GOT3 (cell line): ENCODE measurements around the gene NDUFAF4.

Experiments used
- DNase-seq: peaks from one replicate; lab custom pipeline; 2025; ENCODE audit warnings: mixed read lengths; lab: John Stamatoyannopoulos, UW

The NDUFAF4 gene

DNA sequence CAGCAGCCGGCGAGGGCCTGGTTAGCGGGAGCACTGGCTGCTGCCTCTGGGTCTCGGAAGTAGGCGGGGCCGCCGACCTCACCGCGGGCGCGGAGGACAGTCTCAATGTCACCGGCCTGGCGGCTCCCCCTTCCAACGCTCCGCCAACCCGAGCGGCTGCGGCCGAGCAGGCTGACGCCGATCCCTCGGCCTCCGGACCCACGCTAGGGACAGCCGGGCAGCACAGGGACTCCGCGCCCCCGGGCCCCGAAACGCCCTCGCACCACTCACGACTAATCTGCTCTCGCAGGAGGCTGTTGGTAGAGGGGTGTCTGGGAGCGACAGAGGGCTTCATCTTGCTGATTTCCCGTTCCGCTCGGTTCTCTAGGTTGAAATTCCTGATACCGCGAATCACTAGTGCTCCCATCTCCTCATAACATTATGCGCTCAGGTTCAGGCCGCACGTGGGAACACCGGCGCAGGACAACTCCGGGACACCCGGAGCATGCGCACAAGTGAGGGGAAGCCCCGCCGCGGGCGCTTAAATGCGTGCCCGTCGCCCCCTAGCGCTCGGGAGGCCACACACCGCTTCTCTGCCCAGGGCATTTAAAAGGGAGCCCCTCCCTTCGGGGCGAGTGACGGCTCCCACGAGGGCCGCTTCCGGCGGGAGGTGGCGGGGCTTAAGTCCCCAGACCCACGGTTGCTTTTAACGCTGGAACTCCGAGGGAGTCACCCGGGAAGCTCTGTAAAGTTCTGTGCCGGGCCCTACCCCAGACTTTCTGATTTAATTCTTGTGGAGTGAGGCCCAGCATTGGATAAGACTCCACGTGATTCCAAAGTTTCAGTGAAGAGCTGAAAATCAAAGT, at the start of gene NDUFAF4:
NDUFAF4 (minus strand) TSS at position 496 of the 845 bp plus-strand sequence; CDS start at position 406, 90 bp downstream.
- DNase-seq, result peak; percentile 75

DNA sequence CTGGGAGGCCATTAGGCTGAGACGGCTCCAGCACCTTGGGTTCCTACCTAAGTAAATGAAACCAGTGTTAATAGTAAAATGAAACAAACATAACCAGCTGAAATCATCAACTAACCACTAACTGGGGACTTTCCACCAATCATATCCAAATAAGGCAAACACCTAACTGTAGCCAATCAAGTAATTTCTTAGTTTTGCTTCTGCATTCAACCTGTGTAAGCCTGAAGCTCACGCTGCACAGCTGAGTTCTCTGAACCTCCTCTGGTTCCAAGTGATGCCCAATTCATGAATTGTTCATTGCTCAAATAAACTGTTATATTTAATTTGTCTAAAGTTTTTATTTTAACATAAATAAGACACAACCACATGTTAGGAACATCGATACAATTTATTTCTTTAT, 49.4 kb upstream of the NDUFAF4 start:
- DNase-seq, result no peak

DNA sequence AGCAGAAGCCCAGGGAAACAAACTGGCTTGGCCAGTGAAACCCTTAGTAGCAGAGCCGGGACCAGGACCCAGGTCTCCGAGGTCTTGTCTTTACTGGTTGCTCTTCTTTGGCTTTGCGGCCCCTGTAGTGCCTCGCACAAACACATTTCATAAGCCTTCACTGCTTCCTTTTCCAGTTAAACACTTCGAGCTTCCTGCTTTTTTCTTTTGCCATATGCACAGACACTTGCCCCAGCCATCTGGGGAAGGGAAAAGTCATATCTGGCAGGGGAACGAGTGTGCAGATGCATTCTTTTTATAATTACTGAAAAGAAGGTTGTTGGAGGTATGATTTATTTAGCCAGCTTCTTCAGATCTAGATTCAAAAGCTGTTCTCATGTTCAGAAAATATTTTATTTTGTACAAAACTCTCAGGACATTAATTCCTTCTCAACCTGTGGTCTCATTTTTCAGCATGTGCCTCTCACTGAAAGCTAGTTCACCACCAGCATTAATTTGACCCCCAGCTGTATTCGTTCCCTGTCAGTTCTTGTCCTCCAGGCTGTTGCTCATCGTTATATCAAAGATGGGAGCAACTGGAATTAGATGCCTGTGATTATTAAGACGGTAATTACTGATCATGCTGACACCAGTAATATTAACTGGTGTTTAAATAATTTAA, 46.0 kb upstream of the NDUFAF4 start:
- DNase-seq, result no peak

DNA sequence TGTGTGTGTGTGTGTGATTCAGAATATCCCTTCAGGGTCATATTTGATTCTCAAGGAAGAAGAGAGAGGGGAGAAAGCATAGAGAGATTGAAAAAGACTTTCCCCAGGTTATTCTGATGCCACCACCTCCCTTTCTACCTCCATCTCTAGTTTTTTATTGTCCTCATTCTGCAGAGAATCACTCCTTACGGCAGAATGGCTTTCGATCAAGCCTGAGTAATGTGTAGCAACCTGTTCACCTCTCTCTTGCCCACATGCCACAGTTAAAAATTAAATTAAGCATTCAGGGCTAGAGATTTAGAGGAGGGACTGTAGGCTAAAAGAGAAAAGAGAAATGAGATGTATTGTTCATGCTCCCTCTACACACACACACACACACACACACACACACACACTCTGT, 45.0 kb upstream of the NDUFAF4 start:
- no peak for DNase-seq

GRCh38 chr6:96940322-96940721, 42.6 kb upstream of the NDUFAF4 start:
- no peak for DNase-seq

DNA sequence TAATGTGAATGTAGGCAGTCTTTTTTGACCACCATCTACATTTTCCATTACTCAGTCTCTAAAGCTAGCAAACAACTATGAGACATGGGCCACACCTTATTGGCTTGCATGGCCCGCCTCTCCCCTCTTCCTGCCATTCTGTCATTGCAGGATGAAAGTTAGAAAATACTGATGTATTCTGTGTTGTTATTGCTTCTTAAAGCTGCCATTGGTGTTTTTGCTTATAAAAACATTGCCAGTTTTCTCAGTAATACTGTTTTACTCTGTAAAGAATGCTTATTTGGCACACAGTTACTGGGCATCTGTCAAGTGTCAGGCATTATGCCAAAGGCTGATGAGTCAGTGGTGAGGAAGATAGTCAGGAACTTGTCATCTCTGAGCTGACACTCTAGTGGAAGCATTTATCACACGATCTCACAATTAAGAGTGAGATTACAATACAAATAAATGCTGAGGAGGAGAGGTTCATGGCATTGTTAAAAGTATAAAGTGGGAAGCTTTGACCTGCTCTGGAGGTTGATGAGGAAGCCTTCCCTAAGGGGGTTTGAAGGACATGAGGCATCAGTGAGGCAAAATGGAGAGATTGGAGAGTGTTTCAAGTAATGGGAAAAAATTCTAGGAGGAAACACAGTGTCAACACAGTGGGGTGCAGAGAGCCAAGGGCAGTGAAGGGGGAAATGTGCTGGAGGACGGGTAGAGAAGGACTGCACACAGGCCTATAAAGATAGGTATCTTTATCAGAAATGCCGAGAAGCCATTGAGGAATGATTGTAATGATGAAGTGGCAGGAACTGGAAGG, 41.5 kb upstream of the NDUFAF4 start:
- DNase-seq, result no peak

DNA sequence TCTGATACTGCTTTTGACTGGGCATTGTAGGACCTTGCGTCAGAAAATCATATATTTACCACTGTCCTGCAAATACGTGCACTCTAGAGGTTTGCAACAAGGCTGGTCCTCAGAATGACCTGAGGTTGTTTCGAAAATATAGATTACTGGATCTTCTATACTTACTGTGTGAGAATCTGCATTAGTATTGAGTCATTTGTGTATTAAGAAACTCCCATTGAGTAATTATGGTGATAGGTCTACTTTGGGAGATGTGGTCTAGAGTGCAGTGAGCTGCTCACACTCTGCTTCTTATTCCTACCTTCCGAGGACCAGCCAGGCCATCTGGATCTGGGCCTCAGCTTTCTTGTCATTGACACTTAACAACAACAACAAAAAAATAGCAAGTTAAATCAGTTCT, 36.4 kb upstream of the NDUFAF4 start:
- no peak for DNase-seq

DNA sequence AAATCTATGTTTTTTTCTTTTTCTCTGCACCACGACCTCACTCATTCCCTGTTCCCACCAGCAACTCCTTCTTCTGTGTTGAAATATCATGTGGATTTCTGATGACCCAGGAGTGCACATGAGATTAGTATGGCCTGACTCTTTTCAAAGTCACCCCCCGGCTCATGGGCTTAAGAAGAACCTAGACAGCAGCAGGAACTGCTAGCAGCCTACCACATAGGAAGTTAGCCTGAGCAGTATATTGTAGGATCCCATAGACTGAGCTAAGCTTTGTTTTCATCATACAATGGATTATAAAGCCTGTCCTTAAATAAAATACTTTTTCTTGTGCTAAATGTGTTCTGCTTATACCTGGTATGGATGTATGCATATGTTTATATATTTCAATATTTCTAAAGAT, 33.5 kb upstream of the NDUFAF4 start:
- DNase-seq, result no peak

DNA sequence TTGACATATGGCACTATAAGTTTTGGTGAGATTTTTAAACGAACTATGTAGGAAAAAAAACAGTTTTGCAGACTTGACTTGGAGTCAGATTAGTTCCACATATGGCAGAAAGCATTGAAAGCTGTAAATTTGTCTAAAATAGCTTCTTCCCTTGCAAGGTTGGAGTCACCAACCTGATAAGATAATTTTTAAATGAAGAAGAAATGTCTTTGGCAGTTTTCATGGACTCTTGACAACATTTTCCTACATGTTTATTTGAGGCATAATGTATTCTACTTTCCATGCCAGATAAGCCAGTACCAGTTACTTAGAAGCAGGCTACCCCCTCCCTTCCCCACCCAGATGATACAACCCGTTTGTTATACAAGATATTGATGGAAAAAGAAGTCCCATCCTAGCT, 32.0 kb upstream of the NDUFAF4 start:
- DNase-seq, result no peak

- DNase-seq, result no peak
Measured at GRCh38 chr6:96927660-96928059, 30.0 kb upstream of the NDUFAF4 start.

DNA sequence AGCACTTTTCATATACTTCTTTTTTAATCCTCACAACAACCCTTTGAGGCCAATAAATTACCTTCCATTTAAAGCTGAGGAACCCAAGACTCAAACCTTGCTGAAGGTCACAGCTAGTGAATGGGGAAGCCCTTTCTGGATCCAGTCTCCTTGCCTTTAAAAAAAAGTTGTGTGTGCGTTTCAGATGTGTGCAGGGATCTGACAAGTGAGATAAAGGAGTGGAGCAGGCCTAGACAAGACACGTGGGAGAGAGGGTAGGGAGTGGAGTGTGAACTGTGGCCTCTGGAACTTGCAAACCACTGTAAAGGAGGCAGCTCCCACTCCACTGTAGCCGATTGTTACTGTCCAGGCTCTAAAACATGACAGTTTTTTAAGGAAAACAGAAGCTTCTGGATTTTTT, 28.7 kb upstream of the NDUFAF4 start:
- DNase-seq, result no peak

GRCh38 chr6:96925290-96925687, 27.6 kb upstream of the NDUFAF4 start:
- no peak for DNase-seq

- DNase-seq, result no peak
Measured at GRCh38 chr6:96923871-96924493, 26.3 kb upstream of the NDUFAF4 start.

DNA sequence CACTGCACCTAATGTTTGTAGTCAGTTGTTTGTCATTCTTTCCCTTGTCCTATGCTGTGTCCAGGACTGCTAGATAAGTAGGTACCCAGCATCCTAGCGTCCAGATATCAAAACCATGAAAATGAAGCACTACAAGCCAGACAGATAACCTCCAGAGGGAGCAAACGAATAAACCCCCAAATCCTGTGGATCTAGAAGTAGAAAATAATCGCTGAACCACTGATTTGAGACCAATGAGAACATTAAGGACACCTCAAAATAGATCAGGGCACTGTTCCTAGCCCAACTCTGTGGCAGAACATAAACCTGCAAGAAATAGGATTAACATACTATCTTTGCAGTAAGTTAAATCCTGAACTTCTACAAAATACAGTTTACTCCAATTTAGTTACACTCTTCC, 25.7 kb upstream of the NDUFAF4 start:
- DNase-seq, result no peak

DNA sequence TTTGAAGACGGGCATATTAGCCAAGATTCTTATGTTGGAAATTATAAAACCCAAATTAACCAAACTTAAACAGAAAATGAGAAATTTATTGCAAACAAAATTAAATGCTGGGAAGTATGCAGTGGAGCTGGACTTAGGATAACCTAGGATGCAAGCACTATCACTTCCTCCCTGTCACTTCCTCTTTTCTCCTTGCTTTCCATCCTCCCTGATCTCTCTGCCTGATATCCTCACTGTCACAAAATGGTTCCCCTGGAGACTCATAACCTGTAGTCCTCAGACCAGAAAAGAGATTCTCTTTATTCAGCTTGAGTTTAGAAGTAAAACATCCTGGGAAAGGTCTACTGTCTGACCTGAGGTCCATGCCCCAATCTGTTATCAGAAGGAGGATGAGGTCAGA, 19.4 kb upstream of the NDUFAF4 start:
- no peak for DNase-seq

DNA sequence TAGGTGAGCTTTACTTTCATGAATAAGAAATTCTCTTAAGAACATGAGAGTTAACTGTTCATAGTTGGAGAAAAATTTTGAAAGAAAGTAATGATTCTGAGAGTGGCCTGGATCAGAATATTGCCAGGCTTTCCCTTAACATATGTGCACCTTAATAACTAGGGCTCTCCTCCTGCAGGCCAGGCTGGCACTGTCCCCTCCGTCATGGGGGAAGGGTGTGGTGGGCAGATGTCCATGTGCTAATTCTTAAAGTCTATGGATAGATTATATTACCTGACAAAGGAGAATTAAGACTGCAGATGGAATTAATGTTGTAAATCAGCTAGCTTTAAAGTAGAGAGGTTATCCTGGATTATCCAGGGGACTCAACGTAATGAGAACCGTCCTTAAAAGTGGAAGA, 15.9 kb upstream of the NDUFAF4 start:
- no peak for DNase-seq

- no peak for DNase-seq
Measured at GRCh38 chr6:96911751-96912150, 14.1 kb upstream of the NDUFAF4 start.

GRCh38 chr6:96911171-96911570, 13.5 kb upstream of the NDUFAF4 start:
- no peak for DNase-seq

GRCh38 chr6:96909811-96910210, 12.1 kb upstream of the NDUFAF4 start:
- no peak for DNase-seq

- DNase-seq, result no peak
Measured at GRCh38 chr6:96907498-96907897, 9.8 kb upstream of the NDUFAF4 start.

DNA sequence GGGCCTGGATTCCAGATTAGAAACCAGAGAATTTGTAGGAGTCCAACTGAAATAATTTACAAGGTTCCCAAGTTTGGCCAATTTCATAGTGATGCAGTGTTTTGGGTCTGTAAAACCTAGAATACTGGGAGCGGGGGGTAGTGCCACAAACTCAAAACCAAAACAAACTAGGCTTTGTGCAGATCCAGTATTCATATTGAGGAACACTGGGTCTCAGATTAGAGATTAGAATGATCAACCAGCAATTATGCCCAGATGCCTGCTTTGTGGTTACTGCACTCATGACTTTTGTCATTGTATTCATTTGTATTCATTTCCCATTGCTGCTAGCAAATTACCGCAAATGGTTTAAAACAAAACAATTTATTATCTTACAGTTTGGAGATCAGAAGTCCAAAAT, 3.2 kb upstream of the NDUFAF4 start:
- DNase-seq, result no peak

GRCh38 chr6:96899451-96899998, 1.8 kb upstream of the NDUFAF4 start:
- DNase-seq, result no peak
